Glutamatergic neuron (in vitro differentiated cells): ENCODE data around the gene PLTP. TPM values are rescaled to one million over a fixed set of nuclear protein-coding genes. Genes with fewer than 3 reads are reported as not detected.

Source experiments
- DNase-seq: peaks from one replicate; pipeline ENCODE4 v3.0.0; 2022
- H3K27ac Mint-ChIP-seq: one replicate; pipeline ENCODE4 v1.8.0; 2020; ENCODE audit warnings: mild to moderate bottlenecking, mixed read lengths, inconsistent platforms; ENCODE audit not compliant: unreplicated experiment
- H3K27me3 Mint-ChIP-seq: one replicate; pipeline ENCODE4 v1.8.0; 2020; ENCODE audit warnings: mild to moderate bottlenecking, moderate library complexity, mixed read lengths, inconsistent platforms; ENCODE audit not compliant: unreplicated experiment
- H3K36me3 Mint-ChIP-seq: one replicate; pipeline ENCODE4 v1.8.0; 2020; ENCODE audit warnings: mild to moderate bottlenecking, mixed read lengths, inconsistent platforms; ENCODE audit not compliant: unreplicated experiment
- H3K4me1 Mint-ChIP-seq: one replicate; pipeline ENCODE4 v1.8.0; 2020; ENCODE audit warnings: mild to moderate bottlenecking, low read depth, mixed read lengths, inconsistent platforms; ENCODE audit not compliant: unreplicated experiment
- H3K4me3 Mint-ChIP-seq: one replicate; pipeline ENCODE4 v1.8.0; 2020; ENCODE audit warnings: mild to moderate bottlenecking, mixed read lengths, inconsistent platforms; ENCODE audit not compliant: unreplicated experiment
- H3K9me3 Mint-ChIP-seq: one replicate; pipeline ENCODE4 v1.8.0; 2020; ENCODE audit warnings: mild to moderate bottlenecking, moderate library complexity, mixed read lengths, inconsistent platforms; ENCODE audit not compliant: unreplicated experiment
- CTCF ChIP-seq: fragments of 200-600 bp; sonication (generic); IDR thresholded peaks from one replicate; pipeline ENCODE4 v1.5.0; 2021; ENCODE audit not compliant: partially characterized antibody, unreplicated experiment
- long read RNA-seq: library from polyadenylated mRNA; unstranded; transcript quantifications from one replicate; pipeline ENCODE4 v2.0.0, GENCODE V29; 2020; ENCODE audit not compliant: unreplicated experiment
- total RNA-seq: library from RNA; stranded (reverse); fragmentation: NEBNext Ultra II Directional; extraction: Animal tissue kit (Norgen Biotek cat#: 25700); gene quantifications from one replicate; pipeline ENCODE4 v1.2.1, GENCODE V29; 2021; ENCODE audit not compliant: unreplicated experiment

Gene PLTP
- 29.7 TPM for total RNA-seq
- long read RNA-seq, transcript PLTP-203 (16 exons, 1,743 nt) = major isoform, 29 of 40 reads
- long read RNA-seq, transcript PLTP-202 (14 exons, 1,530 nt) = minor isoform, 6 of 40 reads
- long read RNA-seq, partial matches to known transcripts = 0 of 40 reads
- long read RNA-seq, other reads (novel, unspliced or antisense) = 4 of 40 reads

GRCh38 chr20:45911486-45912343 lies at the start of gene PLTP:
Gene PLTP (minus strand): TSS chr20:45912155. CDS start chr20:45911452, 703 bp downstream.
- Mint-ChIP-seq H3K4me3 (peak within 1 kb of the TSS; percentile 83), H3K27me3 (peaks cover 4% of the 10 kb centered on the region), H3K9me3 (peaks cover 1% of the 10 kb centered on the region), H3K4me1 (peaks cover 3% of the 10 kb centered on the region), H3K27ac (peak within 1 kb of the TSS; percentile 28), H3K36me3 (no peaks in the 10 kb centered on the region)
- no peak for TF ChIP-seq CTCF
- DNase-seq = peak; percentile 76

GRCh38 chr20:45959956-45960630 lies 48.1 kb upstream of the PLTP start:
- H3K4me1 Mint-ChIP-seq = no peaks in the 10 kb centered on the region
- no peak overlapping the region for H3K4me3 Mint-ChIP-seq
- no peaks in the 10 kb centered on the region for H3K9me3 Mint-ChIP-seq
- no peaks in the 10 kb centered on the region for H3K27me3 Mint-ChIP-seq
- peaks cover 5% of the 10 kb centered on the region for H3K36me3 Mint-ChIP-seq
- DNase-seq = no peak
- TF ChIP-seq CTCF = no peak
- no peak overlapping the region for H3K27ac Mint-ChIP-seq

GRCh38 chr20:45959126-45959525 lies 47.2 kb upstream of the PLTP start:
- Mint-ChIP-seq H3K4me1 (no peaks in the 10 kb centered on the region), H3K36me3 (peaks cover 5% of the 10 kb centered on the region), H3K27ac (no peak overlapping the region), H3K27me3 (no peaks in the 10 kb centered on the region), H3K9me3 (no peaks in the 10 kb centered on the region), H3K4me3 (no peak overlapping the region)
- no peak for DNase-seq
- no peak for TF ChIP-seq CTCF

GRCh38 chr20:45958593-45958992 lies 46.6 kb upstream of the PLTP start:
- H3K27ac Mint-ChIP-seq = no peak overlapping the region
- H3K4me1 Mint-ChIP-seq = no peaks in the 10 kb centered on the region
- no peak for DNase-seq
- H3K27me3 Mint-ChIP-seq = no peaks in the 10 kb centered on the region
- H3K9me3 Mint-ChIP-seq = no peaks in the 10 kb centered on the region
- H3K36me3 Mint-ChIP-seq = peaks cover 5% of the 10 kb centered on the region
- H3K4me3 Mint-ChIP-seq = no peak overlapping the region
- no peak for TF ChIP-seq CTCF
